IMR-90 (cell line): ENCODE data around the gene MTMR4.

Source experiments
- BHLHE40 ChIP-seq: fragments of 150-350 bp; IDR thresholded peaks from 2 replicates; pipeline ENCODE4 v1.6.1; 2016; ENCODE audit warnings: mild to moderate bottlenecking, low read depth, low read length
- MAZ ChIP-seq: IDR thresholded peaks from 2 replicates; pipeline ENCODE4 v1.6.1; 2012; ENCODE audit warnings: low read depth, mild to moderate bottlenecking, low read length, improper control_type of control experiment, moderate library complexity, borderline replicate concordance
- POLR2A ChIP-seq: IDR thresholded peaks from 2 replicates; pipeline ENCODE4 v1.6.1; 2012; ENCODE audit warnings: mild to moderate bottlenecking, low read depth, low read length
- RAD21 ChIP-seq: IDR thresholded peaks from 2 replicates; pipeline ENCODE4 v1.6.1; 2012; ENCODE audit warnings: low read length, improper control_type of control experiment
- RCOR1 ChIP-seq: IDR thresholded peaks from 2 replicates; pipeline ENCODE4 v1.6.1; 2012; ENCODE audit warnings: mild to moderate bottlenecking, low read length, improper control_type of control experiment; ENCODE audit not compliant: insufficient replicate concordance
- RFX5 ChIP-seq: IDR thresholded peaks from 2 replicates; pipeline ENCODE4 v1.8.0; 2012; ENCODE audit warnings: low read depth, mild to moderate bottlenecking, low read length, moderate library complexity
- SMC3 ChIP-seq: fragments of 150-350 bp; IDR thresholded peaks from 2 replicates; pipeline ENCODE4 v1.6.1; 2016; ENCODE audit warnings: low read depth, mild to moderate bottlenecking, antibody characterized with exemption, low read length, moderate library complexity
- TF ChIP-seq, protein P1 (sequence below): conservative IDR thresholded peaks from 2 replicates; pipeline ENCODE4 v1.5.1; 2012; ENCODE audit warnings: mild to moderate bottlenecking, low read depth, low read length, improper control_type of control experiment
- TF ChIP-seq, protein P2 (sequence below): fragments of 150-350 bp; IDR thresholded peaks from 2 replicates; pipeline ENCODE4 v1.6.1; 2017; ENCODE audit warnings: mild to moderate bottlenecking, antibody characterized with exemption, low read length, low read depth
- TF ChIP-seq, protein P3 (sequence below): fragments of 150-350 bp; IDR thresholded peaks from 2 replicates; pipeline ENCODE4 v1.6.1; 2016; ENCODE audit warnings: low read depth, mild to moderate bottlenecking, low read length, moderate library complexity, borderline replicate concordance

DNA sequence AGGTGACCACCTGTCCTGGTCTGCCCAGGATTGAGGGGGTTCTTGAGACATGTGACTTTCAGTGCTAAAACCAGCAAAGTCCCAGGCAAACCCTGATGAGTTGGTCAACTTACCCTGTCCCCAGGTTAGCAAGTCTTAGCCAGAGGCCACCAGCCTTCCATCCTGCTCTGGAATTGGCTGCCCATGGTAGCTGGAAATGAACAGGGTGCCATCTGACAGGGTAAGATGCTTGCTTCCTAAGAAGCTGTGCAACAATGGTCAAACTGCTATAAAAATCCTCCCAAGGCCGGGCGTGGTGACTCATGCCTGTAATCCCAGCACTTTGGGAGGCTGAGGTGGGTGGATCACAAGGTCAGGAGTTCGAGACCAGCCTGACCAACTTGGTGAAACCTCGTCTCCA is 22.8 kb upstream of the MTMR4 start:
- TF ChIP-seq, protein P1, sequence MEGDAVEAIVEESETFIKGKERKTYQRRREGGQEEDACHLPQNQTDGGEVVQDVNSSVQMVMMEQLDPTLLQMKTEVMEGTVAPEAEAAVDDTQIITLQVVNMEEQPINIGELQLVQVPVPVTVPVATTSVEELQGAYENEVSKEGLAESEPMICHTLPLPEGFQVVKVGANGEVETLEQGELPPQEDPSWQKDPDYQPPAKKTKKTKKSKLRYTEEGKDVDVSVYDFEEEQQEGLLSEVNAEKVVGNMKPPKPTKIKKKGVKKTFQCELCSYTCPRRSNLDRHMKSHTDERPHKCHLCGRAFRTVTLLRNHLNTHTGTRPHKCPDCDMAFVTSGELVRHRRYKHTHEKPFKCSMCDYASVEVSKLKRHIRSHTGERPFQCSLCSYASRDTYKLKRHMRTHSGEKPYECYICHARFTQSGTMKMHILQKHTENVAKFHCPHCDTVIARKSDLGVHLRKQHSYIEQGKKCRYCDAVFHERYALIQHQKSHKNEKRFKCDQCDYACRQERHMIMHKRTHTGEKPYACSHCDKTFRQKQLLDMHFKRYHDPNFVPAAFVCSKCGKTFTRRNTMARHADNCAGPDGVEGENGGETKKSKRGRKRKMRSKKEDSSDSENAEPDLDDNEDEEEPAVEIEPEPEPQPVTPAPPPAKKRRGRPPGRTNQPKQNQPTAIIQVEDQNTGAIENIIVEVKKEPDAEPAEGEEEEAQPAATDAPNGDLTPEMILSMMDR = no peak
- no peak for TF ChIP-seq RCOR1
- no peak for TF ChIP-seq BHLHE40
- TF ChIP-seq POLR2A = no peak
- no peak for TF ChIP-seq RAD21
- TF ChIP-seq, protein P2, sequence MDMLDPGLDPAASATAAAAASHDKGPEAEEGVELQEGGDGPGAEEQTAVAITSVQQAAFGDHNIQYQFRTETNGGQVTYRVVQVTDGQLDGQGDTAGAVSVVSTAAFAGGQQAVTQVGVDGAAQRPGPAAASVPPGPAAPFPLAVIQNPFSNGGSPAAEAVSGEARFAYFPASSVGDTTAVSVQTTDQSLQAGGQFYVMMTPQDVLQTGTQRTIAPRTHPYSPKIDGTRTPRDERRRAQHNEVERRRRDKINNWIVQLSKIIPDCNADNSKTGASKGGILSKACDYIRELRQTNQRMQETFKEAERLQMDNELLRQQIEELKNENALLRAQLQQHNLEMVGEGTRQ = no peak
- TF ChIP-seq, protein P3, sequence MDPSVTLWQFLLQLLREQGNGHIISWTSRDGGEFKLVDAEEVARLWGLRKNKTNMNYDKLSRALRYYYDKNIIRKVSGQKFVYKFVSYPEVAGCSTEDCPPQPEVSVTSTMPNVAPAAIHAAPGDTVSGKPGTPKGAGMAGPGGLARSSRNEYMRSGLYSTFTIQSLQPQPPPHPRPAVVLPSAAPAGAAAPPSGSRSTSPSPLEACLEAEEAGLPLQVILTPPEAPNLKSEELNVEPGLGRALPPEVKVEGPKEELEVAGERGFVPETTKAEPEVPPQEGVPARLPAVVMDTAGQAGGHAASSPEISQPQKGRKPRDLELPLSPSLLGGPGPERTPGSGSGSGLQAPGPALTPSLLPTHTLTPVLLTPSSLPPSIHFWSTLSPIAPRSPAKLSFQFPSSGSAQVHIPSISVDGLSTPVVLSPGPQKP = no peak
- TF ChIP-seq RFX5 = no peak
- TF ChIP-seq MAZ = no peak
- TF ChIP-seq SMC3 = no peak
